GM19452 (cell line): ENCODE data around the gene USP17L25.
"Not testable (repeated sequence)": the region's sequence is repeated elsewhere in the genome, so short reads cannot be mapped to it uniquely, and the experiment has no call there.

Source experiments
- ATAC-seq: cut with Tn5 transposase; IDR thresholded peaks from one replicate; pipeline ENCODE4 v1.9.1; 2021; ENCODE audit not compliant: unreplicated experiment

The USP17L25 gene, protein sequence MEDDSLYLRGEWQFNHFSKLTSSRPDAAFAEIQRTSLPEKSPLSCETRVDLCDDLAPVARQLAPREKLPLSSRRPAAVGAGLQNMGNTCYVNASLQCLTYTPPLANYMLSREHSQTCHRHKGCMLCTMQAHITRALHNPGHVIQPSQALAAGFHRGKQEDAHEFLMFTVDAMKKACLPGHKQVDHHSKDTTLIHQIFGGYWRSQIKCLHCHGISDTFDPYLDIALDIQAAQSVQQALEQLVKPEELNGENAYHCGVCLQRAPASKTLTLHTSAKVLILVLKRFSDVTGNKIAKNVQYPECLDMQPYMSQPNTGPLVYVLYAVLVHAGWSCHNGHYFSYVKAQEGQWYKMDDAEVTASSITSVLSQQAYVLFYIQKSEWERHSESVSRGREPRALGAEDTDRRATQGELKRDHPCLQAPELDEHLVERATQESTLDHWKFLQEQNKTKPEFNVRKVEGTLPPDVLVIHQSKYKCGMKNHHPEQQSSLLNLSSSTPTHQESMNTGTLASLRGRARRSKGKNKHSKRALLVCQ

GRCh38 chr4:9329611-9330010, at the start of gene USP17L25:
USP17L25 (plus strand) TSS chr4:9329911; CDS start chr4:9329911, 0 bp downstream.
- not testable (repeated sequence) for ATAC-seq

DNA sequence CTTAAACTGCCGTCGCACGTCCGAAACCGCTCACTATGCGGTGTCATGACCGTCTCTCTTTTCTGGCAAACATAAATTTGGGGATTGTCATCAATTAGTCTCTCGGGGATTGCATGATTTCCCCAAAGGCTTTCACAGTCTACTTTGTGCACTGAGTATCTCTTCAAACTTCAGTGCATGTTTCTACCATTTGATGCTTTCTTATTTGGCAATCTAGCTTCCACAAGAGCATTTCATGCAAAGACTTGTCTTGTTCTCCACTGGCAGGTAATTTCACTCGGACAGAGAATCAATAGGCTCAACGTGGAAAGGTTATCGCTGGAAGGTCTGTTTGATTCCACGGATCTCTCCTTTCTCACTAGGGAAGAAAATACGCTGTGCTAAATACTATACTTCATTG, 5.5 kb upstream of the USP17L25 start:
- not testable (repeated sequence) for ATAC-seq

- ATAC-seq = not testable (repeated sequence)
These were observed 4.8 kb upstream of the USP17L25 start, which contains the start of gene USP17L24 for GRCh38 chr4:9324865-9325264. USP17L24 (plus strand) TSS chr4:9325165; CDS start chr4:9325165, 0 bp downstream.

DNA sequence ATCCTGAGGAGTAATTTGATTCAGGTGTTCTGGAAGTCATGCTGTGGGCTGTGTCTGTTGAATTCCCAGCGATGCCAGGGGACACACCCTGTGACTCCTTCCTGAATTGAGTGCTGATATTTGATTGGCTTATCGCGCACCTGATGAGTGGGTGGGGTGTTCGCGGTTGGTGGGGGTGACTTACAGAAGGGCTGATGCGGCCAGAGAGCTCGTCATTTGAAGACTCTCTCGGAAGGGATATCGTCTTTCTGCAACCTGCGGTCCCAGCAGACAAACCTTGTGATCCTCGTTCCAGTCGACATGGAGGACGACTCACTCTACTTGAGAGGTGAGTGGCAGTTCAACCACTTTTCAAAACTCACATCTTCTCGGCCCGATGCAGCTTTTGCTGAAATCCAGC, 4.6 kb downstream of the USP17L25 start, which contains the start of gene USP17L26:
Gene USP17L26 (plus strand): TSS at position 301 of the 400 bp plus-strand sequence. CDS start 0 bp downstream, at position 301.
- ATAC-seq = not testable (repeated sequence)

- ATAC-seq = not testable (repeated sequence)
These were observed 9.4 kb downstream of the USP17L25 start, which contains the start of gene USP17L5 for GRCh38 chr4:9339103-9339502. USP17L5 (plus strand) TSS chr4:9339403; CDS start chr4:9339403, 0 bp downstream.

DNA sequence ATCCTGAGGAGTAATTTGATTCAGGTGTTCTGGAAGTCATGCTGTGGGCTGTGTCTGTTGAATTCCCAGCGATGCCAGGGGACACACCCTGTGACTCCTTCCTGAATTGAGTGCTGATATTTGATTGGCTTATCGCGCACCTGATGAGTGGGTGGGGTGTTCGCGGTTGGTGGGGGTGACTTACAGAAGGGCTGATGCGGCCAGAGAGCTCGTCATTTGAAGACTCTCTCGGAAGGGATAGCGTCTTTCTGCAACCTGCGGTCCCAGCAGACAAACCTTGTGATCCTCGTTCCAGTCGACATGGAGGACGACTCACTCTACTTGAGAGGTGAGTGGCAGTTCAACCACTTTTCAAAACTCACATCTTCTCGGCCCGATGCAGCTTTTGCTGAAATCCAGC, 14.1 kb downstream of the USP17L25 start, which contains the start of gene USP17L27:
Gene USP17L27 (plus strand): TSS at position 301 of the 400 bp plus-strand sequence. CDS start 0 bp downstream, at position 301.
- ATAC-seq = not testable (repeated sequence)

GRCh38 chr4:9348593-9348992, 18.9 kb downstream of the USP17L25 start, which contains the start of gene USP17L28:
USP17L28 (plus strand) TSS chr4:9348893; CDS start chr4:9348893, 0 bp downstream.
- not testable (repeated sequence) for ATAC-seq

DNA sequence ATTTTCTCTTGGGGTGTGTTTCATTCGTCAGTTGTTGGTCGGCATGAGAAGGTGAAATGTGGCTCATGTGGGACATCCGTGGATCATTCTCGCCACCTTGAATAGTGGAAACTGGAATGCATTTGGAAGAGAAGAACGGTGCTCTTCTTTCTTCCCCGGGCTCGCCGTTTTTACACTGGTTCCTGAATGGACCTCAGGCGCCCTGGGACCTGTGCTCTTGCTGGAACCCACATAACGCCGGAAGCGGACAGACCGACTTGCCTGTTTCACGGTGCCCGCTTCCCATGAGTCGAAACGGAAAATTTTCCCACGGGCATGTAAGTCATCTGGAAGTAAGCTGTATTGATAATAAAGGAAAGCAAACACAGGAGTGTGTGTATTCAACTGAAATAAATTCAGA, 21.2 kb downstream of the USP17L25 start:
- not testable (repeated sequence) for ATAC-seq

GRCh38 chr4:9353338-9353737, 23.6 kb downstream of the USP17L25 start, which contains the start of gene USP17L29:
USP17L29 (plus strand) TSS chr4:9353638; CDS start chr4:9353638, 0 bp downstream.
- not testable (repeated sequence) for ATAC-seq

DNA sequence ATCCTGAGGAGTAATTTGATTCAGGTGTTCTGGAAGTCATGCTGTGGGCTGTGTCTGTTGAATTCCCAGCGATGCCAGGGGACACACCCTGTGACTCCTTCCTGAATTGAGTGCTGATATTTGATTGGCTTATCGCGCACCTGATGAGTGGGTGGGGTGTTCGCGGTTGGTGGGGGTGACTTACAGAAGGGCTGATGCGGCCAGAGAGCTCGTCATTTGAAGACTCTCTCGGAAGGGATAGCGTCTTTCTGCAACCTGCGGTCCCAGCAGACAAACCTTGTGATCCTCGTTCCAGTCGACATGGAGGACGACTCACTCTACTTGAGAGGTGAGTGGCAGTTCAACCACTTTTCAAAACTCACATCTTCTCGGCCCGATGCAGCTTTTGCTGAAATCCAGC, 33.1 kb downstream of the USP17L25 start, which contains the start of gene USP17L30:
Gene USP17L30 (plus strand): TSS at position 301 of the 400 bp plus-strand sequence. CDS start 0 bp downstream, at position 301.
- ATAC-seq = not testable (repeated sequence)

DNA sequence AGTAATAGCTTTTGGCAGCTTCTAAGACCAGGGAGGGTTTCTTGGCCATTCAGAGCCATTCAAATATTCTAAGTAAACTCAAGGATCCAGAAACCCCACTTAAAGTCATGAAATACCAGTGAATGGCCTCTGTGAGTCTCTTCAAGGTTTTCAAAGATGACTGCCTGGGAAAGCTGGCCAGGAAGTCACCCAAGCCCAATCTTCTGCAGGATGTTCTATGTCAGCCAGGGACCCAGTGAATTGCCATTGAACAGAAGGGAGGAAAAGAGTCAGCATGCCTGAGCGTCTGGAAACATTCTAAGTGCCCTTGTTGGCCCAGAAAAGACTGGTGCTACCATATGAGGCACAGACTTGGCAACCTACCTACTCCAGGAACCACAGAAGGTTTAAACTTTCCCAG, 50.2 kb downstream of the USP17L25 start:
- not testable (repeated sequence) for ATAC-seq
